Neural progenitor cell (in vitro differentiated cells): Measurements from ENCODE around the gene MYLK4. TPM values are rescaled to one million over a fixed set of nuclear protein-coding genes. Genes with fewer than 3 reads are reported as not detected.

ENCODE experiments used
- DNase-seq: peaks from one replicate; pipeline ENCODE4 v3.0.0-alpha.2; 2016; ENCODE audit warnings: low spot score
- H2AFZ ChIP-seq: fragments of 200-600 bp; sonication (generic); replicated peaks from 2 replicates; pipeline ENCODE4 v1.6.1; 2016; ENCODE audit warnings: antibody characterized with exemption
- H3F3A ChIP-seq: fragments of 200-600 bp; sonication (generic); 2 replicates; pipeline ENCODE4 v1.6.1; 2016; ENCODE audit warnings: antibody characterized with exemption, low read depth
- H3K27ac ChIP-seq: fragments of 200-600 bp; sonication (generic); 2 replicates; pipeline ENCODE4 v1.5.1; 2016; ENCODE audit warnings: mild to moderate bottlenecking
- H3K27me3 ChIP-seq: fragments of 200-600 bp; sonication (generic); 2 replicates; pipeline ENCODE4 v1.6.1; 2016; ENCODE audit warnings: mild to moderate bottlenecking, moderate library complexity
- H3K36me3 ChIP-seq: fragments of 200-600 bp; sonication (generic); 2 replicates; pipeline ENCODE4 v1.5.1; 2016
- H3K4me1 ChIP-seq: fragments of 200-600 bp; sonication (generic); 2 replicates; pipeline ENCODE4 v1.6.1; 2016; ENCODE audit warnings: mixed run types
- H3K4me2 ChIP-seq: fragments of 200-600 bp; sonication (generic); 2 replicates; pipeline ENCODE4 v1.6.1; 2016
- H3K4me3 ChIP-seq: fragments of 200-600 bp; sonication (generic); 2 replicates; pipeline ENCODE4 v1.5.1; 2016
- H3K79me2 ChIP-seq: fragments of 200-600 bp; sonication (generic); 2 replicates; pipeline ENCODE4 v1.6.1; 2016; ENCODE audit warnings: low read depth
- H3K9ac ChIP-seq: fragments of 200-600 bp; sonication (generic); 2 replicates; pipeline ENCODE4 v1.6.1; 2016
- H3K9me3 ChIP-seq: fragments of 200-600 bp; sonication (generic); 2 replicates; pipeline ENCODE4 v1.5.1; 2016; ENCODE audit warnings: low read depth
- H4K20me1 ChIP-seq: fragments of 200-600 bp; sonication (generic); 2 replicates; pipeline ENCODE4 v1.6.1; 2016; ENCODE audit warnings: low read depth
- H3K27ac Mint-ChIP-seq: 3 replicates; pipeline ENCODE4 v1.8.0; 2021; ENCODE audit warnings: mixed read lengths
- H3K27me3 Mint-ChIP-seq: 2 replicates; pipeline ENCODE4 v1.8.0; 2022; ENCODE audit warnings: low read depth, mild to moderate bottlenecking, inconsistent platforms, moderate library complexity, mixed read lengths; ENCODE audit not compliant: insufficient read depth
- H3K36me3 Mint-ChIP-seq: 3 replicates; pipeline ENCODE4 v1.8.0; 2021; ENCODE audit warnings: mixed read lengths
- H3K4me1 Mint-ChIP-seq: 3 replicates; pipeline ENCODE4 v1.8.0; 2021; ENCODE audit warnings: mixed read lengths
- H3K4me3 Mint-ChIP-seq: 3 replicates; pipeline ENCODE4 v1.8.0; 2021; ENCODE audit warnings: mild to moderate bottlenecking, moderate library complexity, mixed read lengths
- H3K9me3 Mint-ChIP-seq: 3 replicates; pipeline ENCODE4 v1.8.0; 2020; ENCODE audit warnings: mixed read lengths
- CTCF ChIP-seq: fragments of 200-600 bp; sonication (generic); IDR thresholded peaks from 2 replicates; pipeline ENCODE4 v1.5.1; 2017; ENCODE audit warnings: antibody characterized with exemption, mild to moderate bottlenecking
- EZH2 ChIP-seq: fragments of 200-600 bp; sonication (generic); IDR thresholded peaks from 2 replicates; pipeline ENCODE4 v1.6.1; 2017; ENCODE audit warnings: antibody characterized with exemption, mild to moderate bottlenecking, moderate library complexity
- EZH2phosphoT487 ChIP-seq: fragments of 200-600 bp; sonication (generic); IDR thresholded peaks from 2 replicates; pipeline ENCODE4 v1.6.1; 2017; ENCODE audit warnings: antibody characterized with exemption
- total RNA-seq: library from RNA; depleted of rRNA; stranded (reverse); fragments of >200 nt; gene quantifications from 2 replicates; pipeline ENCODE4 v1.2.3, GENCODE V29; 2015; ENCODE audit warnings: low replicate concordance

The MYLK4 gene
- total RNA-seq, 1 donor from 2014 or later = not detected

- Histone ChIP-seq H3F3A (no peaks in the 10 kb centered on the region), H3K27me3 (no peaks in the 10 kb centered on the region), H3K9me3 (no peaks in the 10 kb centered on the region), H3K4me3 (no peak overlapping the region), H3K4me2 (no peak overlapping the region), H3K27ac (no peak overlapping the region), H3K36me3 (no peaks in the 10 kb centered on the region), H3K4me1 (no peaks in the 10 kb centered on the region), H4K20me1 (no peaks in the 10 kb centered on the region), H3K79me2 (no peaks in the 10 kb centered on the region), H2AFZ (no peak overlapping the region), H3K9ac (no peak overlapping the region)
- Mint-ChIP-seq H3K36me3 (no peaks in the 10 kb centered on the region), H3K27me3 (no peaks in the 10 kb centered on the region), H3K27ac (no peak overlapping the region), H3K4me1 (no peaks in the 10 kb centered on the region), H3K4me3 (no peak overlapping the region), H3K9me3 (no peaks in the 10 kb centered on the region)
- no peak for TF ChIP-seq EZH2
- no peak for DNase-seq
These were observed 74.7 kb downstream of the MYLK4 start for GRCh38 chr6:2676048-2676447.

- Histone ChIP-seq H3K4me3 (no peak overlapping the region), H3K79me2 (no peaks in the 10 kb centered on the region), H3K36me3 (no peaks in the 10 kb centered on the region), H3K27me3 (no peaks in the 10 kb centered on the region), H4K20me1 (no peaks in the 10 kb centered on the region), H3K4me2 (no peak overlapping the region), H3K27ac (no peak overlapping the region), H3F3A (no peaks in the 10 kb centered on the region), H3K4me1 (no peaks in the 10 kb centered on the region), H3K9me3 (no peaks in the 10 kb centered on the region), H3K9ac (no peak overlapping the region), H2AFZ (no peak overlapping the region)
- Mint-ChIP-seq H3K9me3 (no peaks in the 10 kb centered on the region), H3K27ac (no peak overlapping the region), H3K27me3 (no peaks in the 10 kb centered on the region), H3K36me3 (no peaks in the 10 kb centered on the region), H3K4me3 (no peak overlapping the region), H3K4me1 (no peaks in the 10 kb centered on the region)
- no peak for TF ChIP-seq CTCF
- no peak for TF ChIP-seq EZH2
- TF ChIP-seq EZH2phosphoT487 = no peak
- DNase-seq = no peak
These were observed 75.9 kb downstream of the MYLK4 start for GRCh38 chr6:2674857-2675256.

GRCh38 chr6:2669067-2669700, 81.5 kb downstream of the MYLK4 start:
- no peaks in the 10 kb centered on the region for H3K9me3 Mint-ChIP-seq
- Histone ChIP-seq H3F3A (no peaks in the 10 kb centered on the region), H3K79me2 (no peaks in the 10 kb centered on the region), H3K4me3 (no peak overlapping the region), H3K9me3 (no peaks in the 10 kb centered on the region), H3K27me3 (no peaks in the 10 kb centered on the region), H3K4me1 (no peaks in the 10 kb centered on the region), H3K36me3 (no peaks in the 10 kb centered on the region), H4K20me1 (no peaks in the 10 kb centered on the region), H3K4me2 (no peak overlapping the region), H3K27ac (no peak overlapping the region), H3K9ac (no peak overlapping the region), H2AFZ (no peak overlapping the region)
- DNase-seq = no peak
- no peaks in the 10 kb centered on the region for H3K36me3 Mint-ChIP-seq
- H3K4me3 Mint-ChIP-seq = no peak overlapping the region
- H3K4me1 Mint-ChIP-seq = peaks cover 11% of the 10 kb centered on the region
- no peak overlapping the region for H3K27ac Mint-ChIP-seq
- peaks cover 2% of the 10 kb centered on the region for H3K27me3 Mint-ChIP-seq
- TF ChIP-seq CTCF = no peak
- no peak for TF ChIP-seq EZH2

GRCh38 chr6:2667617-2668016, 83.1 kb downstream of the MYLK4 start:
- Histone ChIP-seq H3K27ac (no peak overlapping the region), H3K4me1 (no peaks in the 10 kb centered on the region), H3K9ac (no peak overlapping the region), H3K4me2 (no peak overlapping the region), H3K27me3 (no peaks in the 10 kb centered on the region), H3K36me3 (no peaks in the 10 kb centered on the region), H3K79me2 (no peaks in the 10 kb centered on the region), H4K20me1 (no peaks in the 10 kb centered on the region), H3K9me3 (no peaks in the 10 kb centered on the region), H2AFZ (no peak overlapping the region), H3F3A (no peaks in the 10 kb centered on the region), H3K4me3 (no peak overlapping the region)
- Mint-ChIP-seq H3K9me3 (no peaks in the 10 kb centered on the region), H3K27ac (no peak overlapping the region), H3K36me3 (no peaks in the 10 kb centered on the region), H3K4me1 (peaks cover 11% of the 10 kb centered on the region), H3K4me3 (no peak overlapping the region), H3K27me3 (peaks cover 7% of the 10 kb centered on the region)
- DNase-seq = no peak
- TF ChIP-seq EZH2 (no peak), CTCF (no peak), EZH2phosphoT487 (no peak)
